HepG2 (cell line): ENCODE data around the gene RRBP1. TPM values are rescaled to one million over a fixed set of nuclear protein-coding genes. Genes with fewer than 3 reads are reported as not detected.
A peak's percentile ranks its signal among the peaks of the same experiment; 100 is the strongest.

Experiments used
- ATAC-seq: fragments of 200-7000 bp; cut with Tn5 transposase; 3 replicates; pipeline ENCODE4 v1.9.1; 2020; ENCODE audit warnings: mild to moderate bottlenecking, moderate library complexity
- BruUV-seq: library from RNA; stranded (reverse); fragments of 400-500 nt; replicated peaks from 2 replicates; lab custom pipeline; 2021; lab: Mats Ljungman, UMichigan
- CTCF ChIA-PET: fragments of 300-600 bp; formaldehyde crosslinking; extraction: SDS; loops from one replicate; lab custom pipeline; 2021; ENCODE audit warnings: low total read pairs, inconsistent platforms, low intra/inter-chr PET ratio; lab: Yijun Ruan, JAX
- POLR2A ChIA-PET: fragments of 350-600 bp; sonication (Branson Sonifier 250); formaldehyde crosslinking; loops from one replicate; lab custom pipeline; 2020; ENCODE audit warnings: antibody characterized with exemption, inconsistent platforms; lab: Yijun Ruan, JAX
- DNase-seq: peaks from one replicate; pipeline ENCODE4 v3.0.0-alpha.2; 2015; ENCODE audit warnings: low spot score
- FAIRE-seq: peaks from 3 replicates; lab custom pipeline; 2011; peaks lifted over from hg19 to GRCh38; lab: Jason Lieb, UNC
- H2AFZ ChIP-seq: one replicate; pipeline ENCODE4 v1.6.1; 2011; ENCODE audit warnings: low read length, inconsistent platforms
- H3K27ac ChIP-seq: fragments of 300-600 bp; 3 replicates; pipeline ENCODE4 v1.8.0; 2011; ENCODE audit warnings: mixed run types, mild to moderate bottlenecking, mixed read lengths, low read length, inconsistent platforms; ENCODE audit not compliant: insufficient read depth; ENCODE audit errors: extremely low read length
- H3K27me3 ChIP-seq, 2 experiments: fragments of 200-600 bp in 1 of 2; 2 replicates in 1 of 2; 3 replicates in 1 of 2; pipeline versions ENCODE4 v1.6.0 to v1.8.0; 2011; ENCODE audit warnings: low read length in 2 of 2, mild to moderate bottlenecking in 2 of 2, moderate library complexity in 2 of 2, inconsistent platforms in 1 of 2; ENCODE audit not compliant: insufficient read depth in 2 of 2, control insufficient read depth in 1 of 2
- H3K36me3 ChIP-seq, 2 experiments: fragments of 200-600 bp in 1 of 2; replicated peaks in 1 of 2; 2 replicates in 1 of 2; 3 replicates in 1 of 2; pipeline versions ENCODE4 v1.5.1 to v1.8.0; 2011; ENCODE audit warnings: low read length in 2 of 2, inconsistent platforms in 1 of 2; ENCODE audit not compliant: insufficient read depth in 2 of 2, control insufficient read depth in 1 of 2
- H3K4me1 ChIP-seq: 2 replicates; pipeline ENCODE4 v1.5.1; 2012; ENCODE audit warnings: low read length, inconsistent platforms; ENCODE audit not compliant: insufficient read depth
- H3K4me2 ChIP-seq: 2 replicates; pipeline ENCODE4 v1.6.0; 2011; ENCODE audit warnings: low read depth, low read length, inconsistent platforms
- H3K4me3 ChIP-seq, 3 experiments: fragments of 200-600 bp in 1 of 3; sonication (generic), shearing (Covaris generic) in 1 of 3; replicated peaks in 1 of 3; 2 replicates each; pipeline ENCODE4 v1.5.1; 2011 to 2016; ENCODE audit warnings: low read length in 3 of 3, inconsistent platforms in 2 of 3, low read depth in 2 of 3, mild to moderate bottlenecking in 2 of 3, control low read depth in 1 of 3, mixed read lengths in 1 of 3; ENCODE audit not compliant: insufficient read depth in 1 of 3
- H3K79me2 ChIP-seq: one replicate; pipeline ENCODE4 v1.6.1; 2011; ENCODE audit warnings: low read length, inconsistent platforms; ENCODE audit not compliant: insufficient read depth
- H3K9ac ChIP-seq: 2 replicates; pipeline ENCODE4 v1.6.0; 2011; ENCODE audit warnings: mild to moderate bottlenecking, low read depth, low read length, inconsistent platforms; ENCODE audit not compliant: insufficient read depth
- H3K9me3 ChIP-seq: 2 replicates; pipeline ENCODE4 v1.5.1; 2012; ENCODE audit warnings: mild to moderate bottlenecking, low read length
- H4K20me1 ChIP-seq: 2 replicates; pipeline ENCODE4 v1.6.0; 2011; ENCODE audit warnings: inconsistent platforms, mild to moderate bottlenecking, low read length, moderate library complexity; ENCODE audit not compliant: insufficient read depth
- AGO1 ChIP-seq: fragments of 200-400 bp; formaldehyde crosslinking; IDR thresholded peaks from 2 replicates; pipeline ENCODE4 v1.6.1; 2017; ENCODE audit warnings: mild to moderate bottlenecking, low read depth, low read length, moderate library complexity; ENCODE audit not compliant: poor library complexity, severe bottlenecking
- AGO2 ChIP-seq: fragments of 200-400 bp; formaldehyde crosslinking; optimal IDR thresholded peaks from 2 replicates; pipeline ENCODE3; 2017; ENCODE audit warnings: mild to moderate bottlenecking, low read depth, low read length, moderate library complexity
- KLF11 ChIP-seq: IDR thresholded peaks from 2 replicates; pipeline ENCODE4 v1.6.1; 2016; ENCODE audit warnings: missing compliant biosample characterization
- NFKB2 ChIP-seq: sonication (generic); formaldehyde crosslinking; IDR thresholded peaks from 2 replicates; pipeline ENCODE4 v1.4.0; 2020; ENCODE audit warnings: missing genetic modification reagents, borderline replicate concordance
- PAF1 ChIP-seq: IDR thresholded peaks from 2 replicates; pipeline ENCODE4 v1.6.1; 2016; ENCODE audit warnings: missing genetic modification reagents, missing compliant biosample characterization
- POLR2AphosphoS5 ChIP-seq: IDR thresholded peaks from 2 replicates; pipeline ENCODE4 v1.6.1; 2012; ENCODE audit warnings: low read depth, low read length
- RBM22 ChIP-seq: fragments of 200-400 bp; formaldehyde crosslinking; optimal IDR thresholded peaks from 2 replicates; pipeline ENCODE3; 2017; ENCODE audit warnings: mild to moderate bottlenecking, low read length, moderate library complexity
- SRSF1 ChIP-seq: fragments of 200-400 bp; formaldehyde crosslinking; optimal IDR thresholded peaks from 2 replicates; pipeline ENCODE3; 2017; ENCODE audit warnings: mild to moderate bottlenecking, low read depth, low read length, moderate library complexity
- TFE3 ChIP-seq: IDR thresholded peaks from 2 replicates; pipeline ENCODE4 v1.6.1; 2016
- U2AF1 ChIP-seq: fragments of 200-400 bp; formaldehyde crosslinking; optimal IDR thresholded peaks from 2 replicates; pipeline ENCODE3; 2017; ENCODE audit warnings: mild to moderate bottlenecking, low read depth, low read length
- ZNF256 ChIP-seq: sonication (generic); formaldehyde crosslinking; conservative IDR thresholded peaks from 2 replicates; pipeline ENCODE4 v1.4.0; 2020; ENCODE audit warnings: missing genetic modification reagents
- ZNF572 ChIP-seq: sonication (generic); formaldehyde crosslinking; IDR thresholded peaks from 2 replicates; pipeline ENCODE4 v1.5.1; 2020; ENCODE audit warnings: mild to moderate bottlenecking, missing genetic modification reagents
- WGBS: methylation state at CpG from one replicate; pipeline ENCODE4 v1.1.6; 2017; ENCODE audit warnings: low lambda C conversion rate; 5-methylcytosine and 5-hydroxymethylcytosine counted together
- in situ Hi-C: cut with HindIII; loops from 2 replicates; pipeline ENCODE4 v1.10.0; 2017; ENCODE audit warnings: low pct_unique_long_range_greater_than_20kb; ENCODE audit not compliant: extremely low pct_ligation_motif_present
- intact Hi-C: fragments of 100-400 bp; cut with micrococcal nuclease; formaldehyde crosslinking; loops from one replicate; pipeline ENCODE4 v1.10.0; 2022; ENCODE audit not compliant: unreplicated experiment
- polyA plus RNA-seq, 8 experiments: library from polyadenylated mRNA; depleted of rRNA in 3 of 8; stranded (reverse) in 7 of 8; unstranded in 1 of 8; fragments of >200 nt; fragmentation: Illumina TruSeq in 4 of 8; extraction: Trizol in 4 of 8; gene quantifications; 2 replicates each; pipeline versions ENCODE4 v1.2.1 to v1.2.3, GENCODE V29; 2011 to 2016; ENCODE audit warnings: low read depth in 4 of 8, missing spikeins in 1 of 8, mixed read lengths in 1 of 8; ENCODE audit not compliant: insufficient read depth in 1 of 8
- total RNA-seq, 5 experiments: library from RNA; depleted of rRNA; stranded (reverse); fragments of >200 nt; fragmentation: Illumina TruSeq; extraction: Trizol; gene quantifications; 2 replicates each; pipeline ENCODE4 v1.2.3, GENCODE V29; 2016; ENCODE audit warnings: low read depth in 1 of 5
- TF ChIP-seq, protein P1 (sequence below): sonication (generic); formaldehyde crosslinking; IDR thresholded peaks from 2 replicates; pipeline ENCODE4 v1.8.1; 2023; ENCODE audit warnings: missing genetic modification reagents, mild to moderate bottlenecking, borderline replicate concordance
- TF ChIP-seq, protein P2 (sequence below): sonication (generic); formaldehyde crosslinking; IDR thresholded peaks from 2 replicates; pipeline ENCODE4 v1.4.0; 2020; ENCODE audit warnings: missing genetic modification reagents

The RRBP1 gene
- total and polyA plus RNA-seq, 2 of the 13 experiments (the other 11 are each of a cell fraction or from before 2014, with no cell fraction given), result 150 to 222 TPM

- Histone ChIP-seq H3K9me3 (no peaks in the 10 kb centered on the region), H2AFZ (no peak overlapping the region), H3K27me3 (no peaks in the 10 kb centered on the region), H3K27ac (no peak overlapping the region), H3K4me3 (no peak overlapping the region), H4K20me1 (peaks cover 28% of the 10 kb centered on the region; the same call in 1 of the 2 replicates), H3K9ac (no peak overlapping the region), H3K36me3 (peaks cover 96 to 98% of the 10 kb centered on the region in 2 experiments), H3K4me2 (no peak overlapping the region), H3K4me1 (peaks cover 7% of the 10 kb centered on the region), H3K79me2 (peaks cover 2% of the 10 kb centered on the region)
- intact Hi-C loops, result no loop called here
- 93% methylated on average over 27 of the region's 27 CpGs for WGBS
- DNase-seq, result no peak
- no TSS peak for BruUV-seq
- FAIRE-seq, result no peak
- ChIA-PET POLR2A (no interaction called here), CTCF (no interaction called here)
- in situ Hi-C loops, result no loop called here
- ATAC-seq, result no peak
- TF ChIP-seq SRSF1 (peak; percentile 63), KLF11 (CRISPR knock-in tag) (no peak), ZNF256 (CRISPR knock-in tag) (no peak), ZNF572 (CRISPR knock-in tag) (0 out of 2 replicates have a peak, but pooled peaks have one; percentile 13), PAF1 (CRISPR knock-in tag) (0 out of 2 replicates have a peak, but pooled peaks have one; percentile 11), AGO1 (peak; percentile 45), POLR2AphosphoS5 (peak; percentile 37; the same call in 1 of the 2 replicates), RBM22 (peak; percentile 95), AGO2 (peak; percentile 91), TFE3 (CRISPR knock-in tag) (no peak), U2AF1 (peak; percentile 62), NFKB2 (CRISPR knock-in tag) (peak; percentile 48; the same call in 1 of the 2 replicates)
- TF ChIP-seq, protein P1, sequence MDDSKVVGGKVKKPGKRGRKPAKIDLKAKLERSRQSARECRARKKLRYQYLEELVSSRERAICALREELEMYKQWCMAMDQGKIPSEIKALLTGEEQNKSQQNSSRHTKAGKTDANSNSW (CRISPR knock-in tag), result no peak
- TF ChIP-seq, protein P2, sequence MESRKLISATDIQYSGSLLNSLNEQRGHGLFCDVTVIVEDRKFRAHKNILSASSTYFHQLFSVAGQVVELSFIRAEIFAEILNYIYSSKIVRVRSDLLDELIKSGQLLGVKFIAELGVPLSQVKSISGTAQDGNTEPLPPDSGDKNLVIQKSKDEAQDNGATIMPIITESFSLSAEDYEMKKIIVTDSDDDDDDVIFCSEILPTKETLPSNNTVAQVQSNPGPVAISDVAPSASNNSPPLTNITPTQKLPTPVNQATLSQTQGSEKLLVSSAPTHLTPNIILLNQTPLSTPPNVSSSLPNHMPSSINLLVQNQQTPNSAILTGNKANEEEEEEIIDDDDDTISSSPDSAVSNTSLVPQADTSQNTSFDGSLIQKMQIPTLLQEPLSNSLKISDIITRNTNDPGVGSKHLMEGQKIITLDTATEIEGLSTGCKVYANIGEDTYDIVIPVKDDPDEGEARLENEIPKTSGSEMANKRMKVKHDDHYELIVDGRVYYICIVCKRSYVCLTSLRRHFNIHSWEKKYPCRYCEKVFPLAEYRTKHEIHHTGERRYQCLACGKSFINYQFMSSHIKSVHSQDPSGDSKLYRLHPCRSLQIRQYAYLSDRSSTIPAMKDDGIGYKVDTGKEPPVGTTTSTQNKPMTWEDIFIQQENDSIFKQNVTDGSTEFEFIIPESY (CRISPR knock-in tag), result peak; percentile 90
Measured at GRCh38 chr20:17627101-17627955, 54.7 kb downstream of the RRBP1 start.
